ENCODE measurements around the gene ESAM. TPM values are rescaled to one million over a fixed set of nuclear protein-coding genes. Genes with fewer than 3 reads are reported as not detected.

ESAM gene
- total RNA-seq, 4 donors from 2014 or later, result 188 to 294 (median 243) TPM

DNA sequence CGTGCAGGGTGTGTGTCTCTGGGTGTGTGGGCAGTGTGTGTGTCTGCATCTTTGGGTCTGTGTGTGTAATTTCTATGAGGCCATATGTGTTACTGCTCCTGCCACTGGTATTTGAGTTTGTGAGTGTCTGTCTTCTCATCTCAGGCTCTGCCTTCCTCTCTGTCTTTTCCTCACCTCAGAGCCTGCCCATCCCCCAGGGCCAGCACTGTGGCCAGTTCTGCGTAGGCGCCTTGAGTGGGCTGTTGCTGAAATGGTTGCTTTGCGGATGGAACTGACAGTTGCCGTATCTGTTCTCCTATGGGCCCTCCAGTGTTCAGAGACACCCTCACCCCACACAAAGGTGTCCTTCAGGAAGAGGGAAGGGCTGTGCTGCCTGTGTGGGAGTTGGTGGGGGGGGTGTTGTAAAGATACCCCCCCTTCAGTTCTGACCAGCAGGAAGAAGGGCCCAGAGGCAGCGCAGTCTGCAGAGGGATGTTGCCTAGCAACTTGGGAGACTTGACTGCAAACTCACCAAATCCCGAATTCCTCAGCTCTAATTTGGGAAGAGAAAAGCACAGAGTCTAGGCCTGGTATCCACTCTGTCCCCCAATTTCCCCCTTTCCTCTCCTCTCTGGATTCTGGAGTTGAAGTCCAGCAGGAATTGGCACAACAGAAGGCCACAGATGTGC is 24.3 kb downstream of the ESAM start:
- Histone ChIP-seq H3K27ac (no peak overlapping the region), H3K9me3 (no peaks in the 10 kb centered on the region), H3K4me3 (replicated peaks in 1 of 3) (no peak overlapping the region), H3K4me1 (peaks cover 9 to 14% of the 10 kb centered on the region in 2 donors), H3K27me3 (no peaks in the 10 kb centered on the region), H3K36me3 (no peaks in the 10 kb centered on the region)
- 92 to 93% methylated on average over 4 to 7 of the region's 7 CpGs for WGBS, 2 donors
- intact Hi-C loops (cut with DNase I), result no loop called here
- no peak for TF ChIP-seq POLR2A (IDR thresholded peaks at IDR 0.05)
- no peak for TF ChIP-seq CTCF (IDR thresholded peaks at IDR 0.05)
- DNase-seq, result no peak

GRCh38 chr11:124736736-124737135 is 25.4 kb downstream of the ESAM start:
- no peak for DNase-seq
- H3K4me1 ChIP-seq, result peaks cover 9 to 14% of the 10 kb centered on the region in 2 donors
- intact Hi-C loops (cut with DNase I), result no loop called here
- no peaks in the 10 kb centered on the region for H3K27me3 ChIP-seq
- no peak for TF ChIP-seq POLR2A (IDR thresholded peaks at IDR 0.05)
- no peak for TF ChIP-seq CTCF (IDR thresholded peaks at IDR 0.05)
- H3K36me3 ChIP-seq, result no peaks in the 10 kb centered on the region
- H3K4me3 ChIP-seq (replicated peaks in 1 of 3), result no peak overlapping the region
- no peak overlapping the region for H3K27ac ChIP-seq
- no peaks in the 10 kb centered on the region for H3K9me3 ChIP-seq
- WGBS, 2 donors, result 76 to 85% methylated on average over 3 of the region's 3 CpGs

DNA sequence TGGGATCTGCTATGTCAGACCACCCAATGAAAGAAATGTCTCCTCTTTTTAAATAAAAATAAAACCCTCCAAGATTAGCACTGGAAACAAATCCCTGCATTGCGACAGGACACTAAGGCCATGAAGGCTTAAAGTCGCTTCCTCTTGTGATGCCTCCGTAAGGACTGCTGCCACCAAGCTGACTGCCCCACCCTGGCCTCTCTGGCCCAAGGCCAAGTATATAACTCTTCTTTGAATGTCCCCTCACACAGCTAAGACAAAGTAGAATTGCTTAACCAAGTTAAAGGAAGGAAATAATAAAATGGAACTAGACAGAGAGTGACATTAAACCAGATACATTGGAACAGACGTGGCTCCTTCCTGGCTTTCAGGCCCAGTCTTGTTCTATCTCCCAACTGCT is 29.9 kb downstream of the ESAM start:
- H3K36me3 ChIP-seq, result no peaks in the 10 kb centered on the region
- 78 to 92% methylated on average over 4 of the region's 4 CpGs for WGBS, 2 donors
- H3K4me1 ChIP-seq, result no peaks in the 10 kb centered on the region
- H3K27me3 ChIP-seq, result no peaks in the 10 kb centered on the region
- no peak overlapping the region for H3K27ac ChIP-seq
- no peak for DNase-seq
- intact Hi-C loops (cut with DNase I), result no loop called here
- H3K9me3 ChIP-seq, result no peaks in the 10 kb centered on the region
- H3K4me3 ChIP-seq (replicated peaks in 1 of 3), result no peak overlapping the region
- TF ChIP-seq POLR2A (IDR thresholded peaks at IDR 0.05) (no peak), CTCF (IDR thresholded peaks at IDR 0.05) (no peak)

DNA sequence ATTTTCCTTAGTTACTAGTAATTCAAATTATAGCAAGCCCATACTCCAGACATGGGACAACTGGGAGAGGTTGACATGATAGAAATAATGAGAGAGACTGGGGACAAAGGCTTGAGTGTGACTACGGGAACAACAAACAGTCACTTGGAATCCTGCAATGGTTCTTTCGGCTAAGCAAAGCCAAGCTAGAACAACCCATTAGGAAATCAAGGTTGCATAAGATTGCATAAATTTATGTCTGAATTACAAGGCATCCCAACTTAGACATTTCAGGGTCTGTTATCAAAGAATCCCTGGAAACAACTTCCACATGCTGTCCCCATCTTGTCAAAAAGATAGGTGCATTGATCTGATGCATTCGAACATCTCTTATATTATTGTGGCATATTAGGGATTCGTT is 32.5 kb downstream of the ESAM start:
- no peak for TF ChIP-seq CTCF (IDR thresholded peaks at IDR 0.05)
- no peak for TF ChIP-seq POLR2A (IDR thresholded peaks at IDR 0.05)
- Histone ChIP-seq H3K4me3 (replicated peaks in 1 of 3) (no peak overlapping the region), H3K27me3 (no peaks in the 10 kb centered on the region), H3K9me3 (no peaks in the 10 kb centered on the region), H3K27ac (no peak overlapping the region), H3K4me1 (no peaks in the 10 kb centered on the region), H3K36me3 (no peaks in the 10 kb centered on the region)
- intact Hi-C loops (cut with DNase I), result no loop called here
- WGBS, 2 donors, result 91 to 95% methylated on average over 4 of the region's 4 CpGs
- no peak for DNase-seq

DNA sequence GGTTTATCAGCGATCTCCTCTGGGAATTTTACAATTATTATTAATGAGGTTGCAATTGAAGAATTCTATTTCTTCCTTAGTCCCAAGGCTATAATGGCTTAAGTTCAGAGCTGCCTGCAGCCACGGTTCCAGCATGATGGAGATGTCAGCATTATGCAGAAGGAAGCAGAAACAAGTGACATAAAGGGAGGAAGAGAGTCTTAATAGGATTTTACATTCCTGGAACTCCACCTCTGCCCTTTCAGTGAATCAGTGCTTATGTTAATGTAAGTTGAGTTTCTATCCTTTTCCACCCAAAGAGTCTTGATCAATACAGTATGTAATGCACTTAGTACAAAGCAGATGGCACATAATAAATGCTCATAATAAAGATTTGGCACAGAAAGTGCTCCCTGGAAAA is 34.0 kb downstream of the ESAM start:
- Histone ChIP-seq H3K4me3 (replicated peaks in 1 of 3) (no peak overlapping the region), H3K36me3 (no peaks in the 10 kb centered on the region), H3K27ac (no peak overlapping the region), H3K27me3 (no peaks in the 10 kb centered on the region), H3K4me1 (no peaks in the 10 kb centered on the region), H3K9me3 (no peaks in the 10 kb centered on the region)
- TF ChIP-seq CTCF (IDR thresholded peaks at IDR 0.05), result no peak
- no peak for TF ChIP-seq POLR2A (IDR thresholded peaks at IDR 0.05)
- 86 to 94% methylated on average over 2 of the region's 2 CpGs for WGBS, 2 donors
- intact Hi-C loops (cut with DNase I), result no loop called here
- no peak for DNase-seq

All from thyroid gland (tissue), 4 donors.